ENCODE data around the gene JMJD8. TPM values are rescaled to one million over a fixed set of nuclear protein-coding genes. Genes with fewer than 3 reads are reported as not detected.

Gene JMJD8
- total RNA-seq, 4 donors from 2014 or later = 40.0 to 261 (median 58.6) TPM

GRCh38 chr16:672851-673250, 11.3 kb downstream of the JMJD8 start:
- H3K27me3 ChIP-seq = no peaks in the 10 kb centered on the region
- TF ChIP-seq POLR2A (IDR thresholded peaks at IDR 0.05) = no peak
- no peak for TF ChIP-seq POLR2AphosphoS5 (IDR thresholded peaks at IDR 0.05)
- TF ChIP-seq CTCF (IDR thresholded peaks at IDR 0.05) = no peak
- no peak for TF ChIP-seq EP300 (IDR thresholded peaks at IDR 0.05; ENCODE audit: low read depth)
- peaks cover 0 to 26% (median 5%) of the 10 kb centered on the region in 4 donors for H3K36me3 ChIP-seq
- no peak for DNase-seq
- intact Hi-C loops (cut with DNase I; ENCODE audit: low total_unique reads) = no loop called here
- H3K4me1 ChIP-seq = peaks cover 25 to 50% (median 37%) of the 10 kb centered on the region in 4 donors
- H3K9me3 ChIP-seq = no peaks in the 10 kb centered on the region
- H3K27ac ChIP-seq = no peak overlapping the region
- WGBS, 2 donors (ENCODE audit: low coverage in 1 of 2) = 89% methylated on average over 21 of the region's 21 CpGs; no CpG with 5 or more reads in 1 of the 2 donors
- in situ Hi-C loops (cut with MboI; ENCODE audit: low pct_ligation_motif_present in 1 of 4, low pct_unique_long_range_greater_than_20kb in 1 of 4, low sequenced_read_pairs in 3 of 4) = no loop called here
- no peak overlapping the region for H3K4me3 ChIP-seq

- 94% methylated on average over 17 of the region's 19 CpGs; no CpG with 5 or more reads in 1 of the 2 donors for WGBS, 2 donors (ENCODE audit: low coverage in 1 of 2)
- peaks cover 0 to 26% (median 5%) of the 10 kb centered on the region in 4 donors for H3K36me3 ChIP-seq
- H3K4me1 ChIP-seq = peaks cover 27 to 50% (median 36%) of the 10 kb centered on the region in 4 donors
- in situ Hi-C loops (cut with MboI; ENCODE audit: low pct_ligation_motif_present in 1 of 4, low pct_unique_long_range_greater_than_20kb in 1 of 4, low sequenced_read_pairs in 3 of 4) (no loop called here), intact Hi-C loops (cut with DNase I; ENCODE audit: low total_unique reads) (no loop called here)
- H3K27me3 ChIP-seq = no peaks in the 10 kb centered on the region
- no peaks in the 10 kb centered on the region for H3K9me3 ChIP-seq
- H3K4me3 ChIP-seq = no peak overlapping the region
- TF ChIP-seq CTCF (IDR thresholded peaks at IDR 0.05) (no peak), EP300 (IDR thresholded peaks at IDR 0.05; ENCODE audit: low read depth) (no peak), POLR2AphosphoS5 (IDR thresholded peaks at IDR 0.05) (no peak), POLR2A (IDR thresholded peaks at IDR 0.05) (no peak)
- no peak for DNase-seq
- H3K27ac ChIP-seq = no peak overlapping the region
Measured at GRCh38 chr16:672371-672770, 11.8 kb downstream of the JMJD8 start.

GRCh38 chr16:671353-672131, 12.6 kb downstream of the JMJD8 start:
- 84% methylated on average over 29 of the region's 40 CpGs; no CpG with 5 or more reads in 1 of the 2 donors for WGBS, 2 donors (ENCODE audit: low coverage in 1 of 2)
- Histone ChIP-seq H3K36me3 (peaks cover 0 to 26% (median 5%) of the 10 kb centered on the region in 4 donors), H3K9me3 (no peaks in the 10 kb centered on the region), H3K4me3 (no peak overlapping the region), H3K27me3 (no peaks in the 10 kb centered on the region), H3K27ac (no peak overlapping the region), H3K4me1 (peaks cover 25 to 44% (median 31%) of the 10 kb centered on the region in 4 donors)
- in situ Hi-C loops (cut with MboI; ENCODE audit: low pct_ligation_motif_present in 1 of 4, low pct_unique_long_range_greater_than_20kb in 1 of 4, low sequenced_read_pairs in 3 of 4) (no loop called here), intact Hi-C loops (cut with DNase I; ENCODE audit: low total_unique reads) (no loop called here)
- no peak for DNase-seq
- TF ChIP-seq EP300 (IDR thresholded peaks at IDR 0.05; ENCODE audit: low read depth) (no peak), CTCF (IDR thresholded peaks at IDR 0.05) (no peak), POLR2AphosphoS5 (IDR thresholded peaks at IDR 0.05) (no peak), POLR2A (IDR thresholded peaks at IDR 0.05) (no peak)

GRCh38 chr16:670485-671352, 13.4 kb downstream of the JMJD8 start:
- Histone ChIP-seq H3K4me1 (peaks cover 17 to 35% (median 24%) of the 10 kb centered on the region in 4 donors), H3K4me3 (no peak overlapping the region), H3K9me3 (no peaks in the 10 kb centered on the region), H3K27ac (no peak overlapping the region), H3K27me3 (no peaks in the 10 kb centered on the region), H3K36me3 (peaks cover 0 to 26% (median 5%) of the 10 kb centered on the region in 4 donors)
- in situ Hi-C loops (cut with MboI; ENCODE audit: low pct_ligation_motif_present in 1 of 4, low pct_unique_long_range_greater_than_20kb in 1 of 4, low sequenced_read_pairs in 3 of 4) = no loop called here
- intact Hi-C loops (cut with DNase I; ENCODE audit: low total_unique reads) = no loop called here
- DNase-seq = no peak
- TF ChIP-seq POLR2AphosphoS5 (IDR thresholded peaks at IDR 0.05) (no peak), CTCF (IDR thresholded peaks at IDR 0.05) (no peak), POLR2A (IDR thresholded peaks at IDR 0.05) (no peak), EP300 (IDR thresholded peaks at IDR 0.05; ENCODE audit: low read depth) (no peak)
- WGBS, 2 donors (ENCODE audit: low coverage in 1 of 2) = 82 to 91% methylated on average over 15 to 43 of the region's 52 CpGs

Data from transverse colon (tissue), 4 donors.